MCF 10A (cell line): ENCODE results near the gene B3GAT3. TPM values are rescaled to one million over a fixed set of nuclear protein-coding genes. Genes with fewer than 3 reads are reported as not detected.

Source experiments
- BruUV-seq: library from RNA; stranded (reverse); fragments of 400-500 nt; replicated peaks from 2 replicates; lab custom pipeline; 2021; lab: Mats Ljungman, UMichigan
- CTCF ChIA-PET: fragments of 300-600 bp; sonication (Branson Sonifier 250); formaldehyde crosslinking; extraction: SDS; loops from one replicate; lab custom pipeline; 2021; ENCODE audit warnings: antibody characterized with exemption, inconsistent platforms; lab: Yijun Ruan, JAX
- POLR2A ChIA-PET: fragments of 300-600, 350-650 bp; sonication (Branson Sonifier 250); formaldehyde crosslinking; extraction: SDS; loops from one replicate; lab custom pipeline; 2020; ENCODE audit warnings: antibody characterized with exemption, inconsistent platforms; lab: Yijun Ruan, JAX
- DNase-seq: peaks from one replicate; pipeline ENCODE4 v3.0.0-alpha.2; 2018; ENCODE audit not compliant: unreplicated experiment
- H3K27ac Mint-ChIP-seq: one replicate; pipeline ENCODE4 v1.8.0; 2022; ENCODE audit warnings: mild to moderate bottlenecking, low read depth, mixed read lengths; ENCODE audit not compliant: unreplicated experiment
- H3K27me3 Mint-ChIP-seq: one replicate; pipeline ENCODE4 v1.8.0; 2022; ENCODE audit warnings: mixed read lengths; ENCODE audit not compliant: insufficient read depth, unreplicated experiment
- H3K36me3 Mint-ChIP-seq: one replicate; pipeline ENCODE4 v1.8.0; 2022; ENCODE audit warnings: mild to moderate bottlenecking, moderate library complexity, mixed read lengths; ENCODE audit not compliant: insufficient read depth, unreplicated experiment
- H3K4me1 Mint-ChIP-seq: one replicate; pipeline ENCODE4 v1.8.0; 2022; ENCODE audit warnings: mixed read lengths; ENCODE audit not compliant: insufficient read depth, unreplicated experiment
- H3K4me3 Mint-ChIP-seq: one replicate; pipeline ENCODE4 v1.8.0; 2022; ENCODE audit warnings: mild to moderate bottlenecking, moderate library complexity, mixed read lengths; ENCODE audit not compliant: unreplicated experiment
- H3K9me3 Mint-ChIP-seq: one replicate; pipeline ENCODE4 v1.8.0; 2022; ENCODE audit warnings: mixed read lengths; ENCODE audit not compliant: unreplicated experiment
- CTCF ChIP-seq: fragments of 200-600 bp; IDR thresholded peaks from one replicate; pipeline ENCODE4 v1.8.0; 2022; ENCODE audit warnings: antibody characterized with exemption, mild to moderate bottlenecking; ENCODE audit not compliant: unreplicated experiment
- intact Hi-C: fragments of 100-400 bp; cut with micrococcal nuclease; formaldehyde crosslinking; loops from 2 replicates; pipeline ENCODE4 v1.14.1; 2022
- microRNA-seq: library from miRNA; unstranded; fragments of <30 nt; microRNA quantifications from one replicate; pipeline ENCODE4 v1.2.0, GENCODE V29; 2022
- total RNA-seq: library from RNA; stranded (reverse); gene quantifications from 2 replicates; pipeline ENCODE4 v1.2.3, GENCODE V29; 2022

Gene B3GAT3
- total RNA-seq, 1 experiment from 2014 or later = 42.4 TPM

- Mint-ChIP-seq H3K27me3 (no peaks in the 10 kb centered on the region), H3K9me3 (no peaks in the 10 kb centered on the region), H3K36me3 (peaks cover 95% of the 10 kb centered on the region), H3K4me1 (peaks cover 42% of the 10 kb centered on the region), H3K4me3 (no peak overlapping the region), H3K27ac (no peak overlapping the region)
- POLR2A ChIA-PET = interaction anchor here (0.6 to 6.9 kb wide), 10 partner anchors 9 to 220 kb away, joined by 3 to 164 read pairs (median 4); partner anchors contain the start of genes INTS5 and TUT1
- intact Hi-C loops = loop anchor here (5.0 kb wide), 1 partner anchor 43 kb away; the partner anchor contains the start of genes EML3 and ROM1
- no TSS peak for BruUV-seq
- CTCF ChIA-PET = interaction anchor here (0.7 to 2.3 kb wide), 9 partner anchors 9 to 221 kb away, joined by 3 to 14 read pairs (median 4); partner anchors contain the start of gene AHNAK
- TF ChIP-seq CTCF = no peak
- no peak for DNase-seq
Observed at GRCh38 chr11:62569611-62570010, 52.2 kb downstream of the B3GAT3 start.

GRCh38 chr11:62567018-62567633, 54.7 kb downstream of the B3GAT3 start:
- DNase-seq = no peak
- Mint-ChIP-seq H3K4me1 (peaks cover 38% of the 10 kb centered on the region), H3K27me3 (no peaks in the 10 kb centered on the region), H3K9me3 (no peaks in the 10 kb centered on the region), H3K36me3 (peaks cover 100% of the 10 kb centered on the region), H3K27ac (peak overlapping the region; percentile 77), H3K4me3 (no peak overlapping the region)
- ChIA-PET POLR2A (interaction anchor here (0.5 to 1.5 kb wide), 5 partner anchors 10 to 77 kb away, joined by 3 to 8 read pairs (median 3); partner anchors contain the start of gene TUT1), CTCF (interaction anchor here (1.1 to 1.3 kb wide), 3 partner anchors 25 to 122 kb away, joined by 3 to 4 read pairs (median 3); partner anchors contain the start of gene LRRN4CL)
- no TSS peak for BruUV-seq
- intact Hi-C loops = no loop called here
- no peak for TF ChIP-seq CTCF

GRCh38 chr11:62566247-62566646, 55.5 kb downstream of the B3GAT3 start:
- TF ChIP-seq CTCF = no peak
- CTCF ChIA-PET = interaction anchor here (0.6 to 2.0 kb wide), 7 partner anchors 45 to 215 kb away, joined by 3 to 6 read pairs (median 3); partner anchors contain the start of genes LRRN4CL and POLR2G
- H3K4me3 Mint-ChIP-seq = no peak overlapping the region
- H3K36me3 Mint-ChIP-seq = peaks cover 98% of the 10 kb centered on the region
- intact Hi-C loops = no loop called here
- H3K4me1 Mint-ChIP-seq = peaks cover 37% of the 10 kb centered on the region
- no TSS peak for BruUV-seq
- POLR2A ChIA-PET = interaction anchor here (1.1 to 1.8 kb wide), 3 partner anchors 9 to 21 kb away, joined by 3 to 8 read pairs (median 8); partner anchors contain the start of gene AHNAK
- H3K27ac Mint-ChIP-seq = peak overlapping the region; percentile 74
- H3K9me3 Mint-ChIP-seq = no peaks in the 10 kb centered on the region
- DNase-seq = no peak
- H3K27me3 Mint-ChIP-seq = no peaks in the 10 kb centered on the region

Small RNAs within 50 kb of the gene (microRNA-seq; reads per million reads assigned to microRNA genes)
- gene MIR6747 = 0.93 reads per million

Other genes starting within 250 kb of the B3GAT3 start
- not detected in 2 replicates for gene SCGB1A1, start 203.0 kb downstream of the B3GAT3 start, total RNA-seq
- gene AHNAK, start 75.2 kb downstream of the B3GAT3 start, total RNA-seq = 416 and 429 TPM in 2 replicates
- 1,510 and 1,855 TPM in 2 replicates for gene EEF1G, start 48.1 kb downstream of the B3GAT3 start, total RNA-seq
- gene TUT1, start 30.5 kb downstream of the B3GAT3 start, total RNA-seq = 26.0 and 28.3 TPM in 2 replicates
- gene MTA2, start 20.1 kb downstream of the B3GAT3 start, total RNA-seq = 139 and 176 TPM in 2 replicates
- 33.9 and 43.7 TPM in 2 replicates for gene EML3, start 9.2 kb downstream of the B3GAT3 start, total RNA-seq
- 2.5 and 2.9 TPM in 2 replicates for gene ROM1, start 8.7 kb downstream of the B3GAT3 start, total RNA-seq
- gene GANAB, start 24.6 kb upstream of the B3GAT3 start, total RNA-seq = 364 and 374 TPM in 2 replicates
- gene INTS5, start 31.3 kb upstream of the B3GAT3 start, total RNA-seq = 17.4 and 19.3 TPM in 2 replicates
- gene C11orf98, start 43.2 kb upstream of the B3GAT3 start, total RNA-seq = 81.2 and 91.6 TPM in 2 replicates
- 15.4 and 31.2 TPM in 2 replicates for gene CSKMT, start 43.3 kb upstream of the B3GAT3 start, total RNA-seq
- 11.6 and 13.8 TPM in 2 replicates for gene UQCC3, start 49.7 kb upstream of the B3GAT3 start, total RNA-seq
- 8.3 and 8.7 TPM in 2 replicates for gene LBHD1, start 50.3 kb upstream of the B3GAT3 start, total RNA-seq
- gene UBXN1, start 57.1 kb upstream of the B3GAT3 start, total RNA-seq = 146 and 153 TPM in 2 replicates
- 0.42 and 0.81 TPM in 2 replicates for gene LRRN4CL, start 67.5 kb upstream of the B3GAT3 start, total RNA-seq
- gene BSCL2, start 85.4 kb upstream of the B3GAT3 start, total RNA-seq = 33.1 and 46.6 TPM in 2 replicates
- not detected in 2 replicates for gene GNG3, start 85.7 kb upstream of the B3GAT3 start, total RNA-seq
- gene HNRNPUL2, start 105.5 kb upstream of the B3GAT3 start, total RNA-seq = 36.4 and 36.6 TPM in 2 replicates
- 27.3 and 31.9 TPM in 2 replicates for gene TTC9C, start 106.5 kb upstream of the B3GAT3 start, total RNA-seq
- 7.1 and 11.6 TPM in 2 replicates for gene ZBTB3, start 132.2 kb upstream of the B3GAT3 start, total RNA-seq
- gene POLR2G, start 139.6 kb upstream of the B3GAT3 start, total RNA-seq = 95.0 and 95.1 TPM in 2 replicates
- 11.6 and 12.0 TPM in 2 replicates for gene TAF6L, start 149.4 kb upstream of the B3GAT3 start, total RNA-seq
- 45.1 and 47.8 TPM in 2 replicates for gene TMEM179B, start 165.4 kb upstream of the B3GAT3 start, total RNA-seq
- 9.6 and 9.9 TPM in 2 replicates for gene TMEM223, start 170.0 kb upstream of the B3GAT3 start, total RNA-seq
- gene NXF1, start 183.5 kb upstream of the B3GAT3 start, total RNA-seq = 47.6 and 53.3 TPM in 2 replicates
- gene STX5, start 210.1 kb upstream of the B3GAT3 start, total RNA-seq = 71.8 and 72.0 TPM in 2 replicates
- gene TEX54, start 210.9 kb upstream of the B3GAT3 start, total RNA-seq = not detected in 2 replicates
- gene WDR74, start 217.6 kb upstream of the B3GAT3 start, total RNA-seq = 91.3 and 115 TPM in 2 replicates